ENCODE results near the gene NUDT17. TPM values are rescaled to one million over a fixed set of nuclear protein-coding genes. Genes with fewer than 3 reads are reported as not detected.
A peak's percentile ranks its signal among the peaks of the same experiment; 100 is the strongest.

Gene NUDT17
- total RNA-seq, 4 donors from 2014 or later = 1.1 to 3.8 (median 1.8) TPM

DNA sequence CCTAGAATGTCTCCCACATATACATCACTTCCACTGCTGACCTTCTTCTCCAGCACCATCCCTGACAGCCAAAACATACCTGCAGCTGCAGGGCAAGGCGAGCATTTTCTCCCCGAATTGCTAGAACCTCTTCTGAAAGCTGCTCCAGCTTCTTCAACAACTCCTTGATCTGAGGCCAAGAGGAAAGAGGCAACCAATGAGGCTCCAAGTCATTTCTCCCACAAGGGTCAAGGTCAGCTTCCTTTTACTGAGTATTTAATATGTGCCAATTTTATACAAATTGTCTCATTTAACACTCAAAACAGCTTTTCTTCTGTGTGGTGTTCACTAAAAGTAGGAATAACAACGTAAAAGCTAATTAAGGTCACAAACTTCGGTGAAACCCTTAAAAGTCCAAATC is 22.8 kb downstream of the NUDT17 start:
- DNase-seq = no peak
- Histone ChIP-seq H3K27ac (no peak overlapping the region), H3K36me3 (peaks cover 0 to 36% (median 0%) of the 10 kb centered on the region in 3 donors), H3K4me3 (no peak overlapping the region), H3K27me3 (no peaks in the 10 kb centered on the region), H3K9me3 (no peaks in the 10 kb centered on the region), H3K4me1 (peaks cover 9 to 27% (median 14%) of the 10 kb centered on the region in 3 donors)
- intact Hi-C loops (cut with DNase I) = no loop called here
- TF ChIP-seq, protein P1, sequence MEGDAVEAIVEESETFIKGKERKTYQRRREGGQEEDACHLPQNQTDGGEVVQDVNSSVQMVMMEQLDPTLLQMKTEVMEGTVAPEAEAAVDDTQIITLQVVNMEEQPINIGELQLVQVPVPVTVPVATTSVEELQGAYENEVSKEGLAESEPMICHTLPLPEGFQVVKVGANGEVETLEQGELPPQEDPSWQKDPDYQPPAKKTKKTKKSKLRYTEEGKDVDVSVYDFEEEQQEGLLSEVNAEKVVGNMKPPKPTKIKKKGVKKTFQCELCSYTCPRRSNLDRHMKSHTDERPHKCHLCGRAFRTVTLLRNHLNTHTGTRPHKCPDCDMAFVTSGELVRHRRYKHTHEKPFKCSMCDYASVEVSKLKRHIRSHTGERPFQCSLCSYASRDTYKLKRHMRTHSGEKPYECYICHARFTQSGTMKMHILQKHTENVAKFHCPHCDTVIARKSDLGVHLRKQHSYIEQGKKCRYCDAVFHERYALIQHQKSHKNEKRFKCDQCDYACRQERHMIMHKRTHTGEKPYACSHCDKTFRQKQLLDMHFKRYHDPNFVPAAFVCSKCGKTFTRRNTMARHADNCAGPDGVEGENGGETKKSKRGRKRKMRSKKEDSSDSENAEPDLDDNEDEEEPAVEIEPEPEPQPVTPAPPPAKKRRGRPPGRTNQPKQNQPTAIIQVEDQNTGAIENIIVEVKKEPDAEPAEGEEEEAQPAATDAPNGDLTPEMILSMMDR (IDR thresholded peaks at IDR 0.05) = no peak
- no peak for TF ChIP-seq POLR2A (IDR thresholded peaks at IDR 0.05)
- 70 to 80% methylated on average over 4 of the region's 4 CpGs for WGBS, 2 donors

DNA sequence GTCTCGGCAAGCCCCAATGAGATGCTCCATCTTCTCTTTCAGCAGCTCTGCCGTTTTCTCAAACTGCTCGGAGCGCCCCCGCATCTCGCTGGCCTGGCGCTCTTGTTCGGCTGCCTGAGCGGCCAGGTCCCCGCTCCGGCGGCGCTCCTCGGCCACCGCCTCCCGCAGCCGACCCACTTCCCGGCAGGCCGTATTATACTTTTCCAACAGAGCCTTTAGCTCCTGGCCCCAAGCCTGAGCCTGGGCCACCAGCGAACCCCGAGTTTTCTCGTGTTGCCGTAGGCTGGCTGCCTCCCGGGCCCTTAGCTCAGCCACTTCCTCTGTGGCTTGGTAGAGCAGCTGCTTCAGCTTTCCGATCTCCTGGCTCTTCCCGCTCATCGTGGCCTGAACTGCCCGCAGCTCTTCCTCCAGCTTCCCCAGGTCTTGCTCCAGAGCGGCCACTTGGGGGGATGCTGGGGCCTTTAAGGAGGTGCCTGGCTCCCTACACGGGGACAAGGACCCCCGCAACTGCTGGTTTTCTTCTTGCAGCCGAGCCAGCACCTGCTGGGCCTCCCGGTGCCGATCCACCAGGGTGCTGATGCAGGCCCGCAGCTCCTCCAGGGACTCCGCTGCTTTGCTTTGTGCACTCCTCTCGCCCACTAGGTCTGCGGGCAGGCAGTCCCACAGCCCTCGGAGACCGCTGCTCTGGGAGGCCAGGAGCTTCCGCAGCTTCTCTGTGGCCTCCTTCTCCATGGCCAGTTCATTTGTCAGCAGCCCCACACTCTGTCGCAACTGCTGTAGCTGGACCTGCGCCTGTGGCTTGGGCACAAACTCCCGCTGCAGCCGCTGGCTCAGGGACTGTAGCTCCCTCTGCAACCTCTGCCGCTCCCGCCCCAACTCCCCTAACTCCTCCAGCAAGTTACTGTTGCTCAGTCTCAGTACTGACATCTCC is 26.8 kb downstream of the NUDT17 start:
- peak in 1 of 4 donors; percentile 21 for TF ChIP-seq POLR2A (IDR thresholded peaks at IDR 0.05)
- TF ChIP-seq, protein P1 (IDR thresholded peaks at IDR 0.05) = no peak
- intact Hi-C loops (cut with DNase I) = no loop called here
- Histone ChIP-seq H3K27me3 (no peaks in the 10 kb centered on the region), H3K4me3 (peak overlapping the region; percentile 23 to 62 (median 51)), H3K9me3 (no peaks in the 10 kb centered on the region), H3K27ac (peak overlapping the region; percentile 61 to 85 (median 80)), H3K36me3 (peaks cover 0 to 23% (median 0%) of the 10 kb centered on the region in 3 donors), H3K4me1 (peaks cover 9 to 30% (median 14%) of the 10 kb centered on the region in 3 donors)
- no peak for DNase-seq
- WGBS, 2 donors = 21 to 41% methylated on average over 22 to 43 of the region's 47 CpGs

DNA sequence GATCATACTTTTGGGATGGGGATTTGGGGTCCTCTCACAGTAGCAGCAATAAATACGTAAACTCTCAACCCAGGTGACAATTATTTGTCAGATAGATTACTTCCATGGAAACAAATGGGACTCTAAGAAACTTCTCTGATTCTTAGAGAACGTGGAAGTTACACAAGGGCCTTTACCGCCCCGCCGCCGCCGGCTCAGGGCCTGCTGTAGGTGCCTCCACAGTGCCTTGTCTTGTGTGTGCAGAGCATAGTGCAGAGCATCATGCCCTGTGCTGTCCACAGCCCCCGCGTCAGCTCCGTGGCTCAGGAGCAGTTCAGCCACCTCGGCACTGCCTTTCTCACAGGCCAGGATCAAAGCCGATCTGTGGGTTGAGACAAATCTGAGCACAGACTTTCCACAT is 29.2 kb downstream of the NUDT17 start:
- DNase-seq = no peak
- H3K4me1 ChIP-seq = peaks cover 18 to 54% (median 20%) of the 10 kb centered on the region in 3 donors
- H3K9me3 ChIP-seq = no peaks in the 10 kb centered on the region
- TF ChIP-seq, protein P1 (IDR thresholded peaks at IDR 0.05) = no peak
- TF ChIP-seq POLR2A (IDR thresholded peaks at IDR 0.05) = no peak
- H3K4me3 ChIP-seq = no peak overlapping the region
- no peaks in the 10 kb centered on the region for H3K27me3 ChIP-seq
- 80 to 87% methylated on average over 9 to 12 of the region's 12 CpGs for WGBS, 2 donors
- no peak overlapping the region for H3K27ac ChIP-seq
- intact Hi-C loops (cut with DNase I) = no loop called here
- H3K36me3 ChIP-seq = peaks cover 0 to 10% (median 0%) of the 10 kb centered on the region in 3 donors

DNA sequence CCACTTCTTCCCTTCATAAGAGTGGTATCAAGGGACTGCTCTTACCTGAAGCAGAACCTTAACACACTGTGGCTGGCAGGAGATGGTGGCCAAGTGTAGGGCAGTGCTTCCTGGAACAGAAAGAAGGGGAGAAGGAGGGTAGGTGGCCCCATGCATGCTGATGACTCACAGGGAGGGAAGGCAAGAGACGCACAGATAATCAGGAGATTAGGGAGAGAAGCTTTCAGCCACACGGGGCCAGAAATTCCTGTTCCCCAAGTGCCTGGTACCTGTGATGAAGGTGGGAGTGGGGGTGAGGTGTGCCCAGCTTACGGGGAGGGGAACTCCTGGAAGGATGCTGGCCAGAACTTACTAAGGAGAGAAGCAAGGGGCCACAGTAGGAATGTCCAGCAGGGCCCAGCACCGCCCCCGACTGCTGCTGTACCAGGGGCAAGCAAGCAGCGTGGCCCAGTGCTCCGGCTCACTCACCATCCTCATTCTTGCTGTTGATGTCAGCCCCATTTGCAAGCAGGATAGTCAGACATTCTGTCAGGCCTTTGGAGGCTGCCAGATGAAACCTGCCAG is 32.6 kb downstream of the NUDT17 start:
- H3K4me3 ChIP-seq = no peak overlapping the region
- WGBS, 2 donors = 45 to 66% methylated on average over 5 to 7 of the region's 7 CpGs
- no peak for DNase-seq
- H3K9me3 ChIP-seq = no peaks in the 10 kb centered on the region
- H3K27me3 ChIP-seq = no peaks in the 10 kb centered on the region
- TF ChIP-seq POLR2A (IDR thresholded peaks at IDR 0.05) = no peak
- TF ChIP-seq, protein P1 (IDR thresholded peaks at IDR 0.05) = no peak
- peaks cover 7 to 45% (median 11%) of the 10 kb centered on the region in 3 donors for H3K4me1 ChIP-seq
- intact Hi-C loops (cut with DNase I) = no loop called here
- H3K27ac ChIP-seq = peak overlapping the region; percentile 6 to 90 (median 82)
- H3K36me3 ChIP-seq = peaks cover 0 to 10% (median 0%) of the 10 kb centered on the region in 3 donors

DNA sequence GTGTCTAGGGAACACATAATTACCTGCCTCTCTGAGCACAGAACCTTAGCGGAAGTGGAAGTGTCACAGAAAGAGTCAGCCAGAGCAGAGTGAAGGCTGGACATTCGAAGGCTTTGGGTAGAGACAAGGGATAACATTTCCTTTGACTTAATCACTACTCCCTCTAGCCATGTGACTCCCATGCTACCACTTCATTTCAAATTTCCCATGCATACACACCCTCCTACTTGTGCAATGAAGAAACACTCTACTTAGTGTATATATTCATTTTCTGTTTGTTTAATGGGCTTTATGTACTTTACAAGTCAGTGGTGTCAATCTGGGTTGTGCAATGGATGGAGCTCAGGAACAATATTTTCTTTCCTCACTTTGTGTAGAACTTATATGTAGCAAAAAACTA is 33.3 kb downstream of the NUDT17 start:
- 43 to 45% methylated on average over 2 of the region's 2 CpGs for WGBS, 2 donors
- Histone ChIP-seq H3K4me3 (no peak overlapping the region), H3K27ac (peak overlapping the region; percentile 62 to 90 (median 82)), H3K4me1 (peaks cover 6 to 41% (median 11%) of the 10 kb centered on the region in 3 donors), H3K36me3 (peaks cover 0 to 5% (median 0%) of the 10 kb centered on the region in 3 donors), H3K9me3 (no peaks in the 10 kb centered on the region), H3K27me3 (no peaks in the 10 kb centered on the region)
- intact Hi-C loops (cut with DNase I) = no loop called here
- DNase-seq = no peak
- no peak for TF ChIP-seq POLR2A (IDR thresholded peaks at IDR 0.05)
- TF ChIP-seq, protein P1 (IDR thresholded peaks at IDR 0.05) = no peak

Data from esophagus squamous epithelium (tissue), 5 donors.